ENCODE results near the gene NPY. TPM values are rescaled to one million over a fixed set of nuclear protein-coding genes. Genes with fewer than 3 reads are reported as not detected.

Gene NPY
- total RNA-seq, 1 experiment from 2014 or later: not detected

- Histone ChIP-seq H3K36me3 (ENCODE audit: control insufficient read depth in 1 of 2, insufficient read depth in 2 of 2, low read length in 2 of 2) (no peaks in the 10 kb centered on the region), H3K27me3 (ENCODE audit: insufficient read depth, low read length) (no peaks in the 10 kb centered on the region), H3K79me2 (ENCODE audit: insufficient read depth, low read length) (no peaks in the 10 kb centered on the region), H3K4me3 (replicated peaks in 1 of 2; ENCODE audit: low read depth in 1 of 2, low read length in 2 of 2) (no peak overlapping the region), H4K20me1 (ENCODE audit: insufficient read depth) (no peaks in the 10 kb centered on the region), H3K4me2 (ENCODE audit: low read length) (no peak overlapping the region), H3K9me3 (ENCODE audit: control insufficient read depth in 1 of 2, insufficient read depth in 1 of 2, low read depth in 1 of 2, low read length in 2 of 2) (0 out of 4 replicates have a peak, but pooled peaks cover 0 to 4% of the 10 kb centered on the region in 2 experiments), H3K9me2 (ENCODE audit: insufficient read depth) (no peaks in the 10 kb centered on the region), H3K27ac (ENCODE audit: low read depth, low read length) (no peak overlapping the region), H3K9ac (ENCODE audit: low read length) (no peak overlapping the region), H3K4me1 (ENCODE audit: control insufficient read depth in 1 of 2, insufficient read depth in 2 of 2, low read length in 2 of 2) (no peaks in the 10 kb centered on the region), H2AFZ (ENCODE audit: low read depth, low read length, poor library complexity, severe bottlenecking) (no peak overlapping the region)
- ChIA-PET POLR2A (no interaction called here), RAD21 (ENCODE audit: low non-redundant PET in 1 of 2, low total read pairs in 2 of 2, uncharacterized antibody in 2 of 2, unreplicated experiment in 2 of 2) (no interaction called here), CTCF (no interaction called here)
- no TSS peak for BruUV-seq (replicated peaks)
- intact Hi-C loops (cut with micrococcal nuclease): no loop called here
- no peak for TF ChIP-seq ZBTB33 (IDR thresholded peaks at IDR 0.05; ENCODE audit: extremely low read depth, insufficient replicate concordance, low read length)
- no peak for TF ChIP-seq POLR2A (IDR thresholded peaks at IDR 0.05; ENCODE audit: borderline replicate concordance, extremely low read depth, insufficient read depth, insufficient read length)
- no peak for TF ChIP-seq RAD21 (IDR thresholded peaks at IDR 0.05; ENCODE audit: low read depth)
- TF ChIP-seq SRF (IDR thresholded peaks at IDR 0.05; ENCODE audit: low read depth): no peak
- no peak for TF ChIP-seq ELF1 (IDR thresholded peaks at IDR 0.05; ENCODE audit: borderline replicate concordance, low read depth)
- TF ChIP-seq JUND (IDR thresholded peaks at IDR 0.05): no peak
- TF ChIP-seq CBX3 (IDR thresholded peaks at IDR 0.05; ENCODE audit: low read depth): no peak
- TF ChIP-seq ATF3 (IDR thresholded peaks at IDR 0.05): no peak
- DNase-seq (ENCODE audit: low read depth, low spot score) (no peak), ATAC-seq (no peak)
These were observed 32.4 kb upstream of the NPY start for GRCh38 chr7:24251568-24251967.

- Histone ChIP-seq H3K79me2 (ENCODE audit: insufficient read depth, low read length) (no peaks in the 10 kb centered on the region), H3K36me3 (ENCODE audit: control insufficient read depth in 1 of 2, insufficient read depth in 2 of 2, low read length in 2 of 2) (no peaks in the 10 kb centered on the region), H3K4me2 (ENCODE audit: low read length) (no peak overlapping the region), H2AFZ (ENCODE audit: low read depth, low read length, poor library complexity, severe bottlenecking) (no peak overlapping the region), H3K9me2 (ENCODE audit: insufficient read depth) (no peaks in the 10 kb centered on the region), H3K9ac (ENCODE audit: low read length) (no peak overlapping the region), H3K4me3 (replicated peaks in 1 of 2; ENCODE audit: low read depth in 1 of 2, low read length in 2 of 2) (no peak overlapping the region), H4K20me1 (ENCODE audit: insufficient read depth) (no peaks in the 10 kb centered on the region), H3K27ac (ENCODE audit: low read depth, low read length) (no peak overlapping the region), H3K4me1 (ENCODE audit: control insufficient read depth in 1 of 2, insufficient read depth in 2 of 2, low read length in 2 of 2) (no peaks in the 10 kb centered on the region), H3K27me3 (ENCODE audit: insufficient read depth, low read length) (no peaks in the 10 kb centered on the region), H3K9me3 (ENCODE audit: control insufficient read depth in 1 of 2, insufficient read depth in 1 of 2, low read depth in 1 of 2, low read length in 2 of 2) (0 out of 4 replicates have a peak, but pooled peaks cover 0 to 4% of the 10 kb centered on the region in 2 experiments)
- intact Hi-C loops (cut with micrococcal nuclease): no loop called here
- BruUV-seq (replicated peaks): no TSS peak
- no peak for ATAC-seq
- ChIA-PET CTCF (no interaction called here), RAD21 (ENCODE audit: low non-redundant PET in 1 of 2, low total read pairs in 2 of 2, uncharacterized antibody in 2 of 2, unreplicated experiment in 2 of 2) (no interaction called here), POLR2A (no interaction called here)
- DNase-seq (ENCODE audit: low read depth, low spot score): no peak
- TF ChIP-seq ZNF274 (IDR thresholded peaks at IDR 0.05; ENCODE audit: low read depth, low read length) (no peak), POLR2A (IDR thresholded peaks at IDR 0.05; ENCODE audit: borderline replicate concordance, extremely low read depth, insufficient read depth, insufficient read length) (no peak), REST (IDR thresholded peaks at IDR 0.05; ENCODE audit: low read depth) (no peak), EZH2 (IDR thresholded peaks at IDR 0.05) (no peak), JUND (IDR thresholded peaks at IDR 0.05) (no peak), RAD21 (IDR thresholded peaks at IDR 0.05; ENCODE audit: low read depth) (no peak), EZH2phosphoT487 (IDR thresholded peaks at IDR 0.05; ENCODE audit: borderline replicate concordance) (no peak), CTCF (IDR thresholded peaks at IDR 0.05 in 2 of 3, conservative IDR thresholded peaks at IDR 0.05 in 1 of 3; ENCODE audit: borderline replicate concordance in 1 of 3, insufficient read depth in 1 of 3, low read depth in 2 of 3, low read length in 2 of 3) (no peak)
These were observed 28.9 kb upstream of the NPY start for GRCh38 chr7:24255139-24255538.
